Left ventricle myocardium inferior (tissue), 1 donor: ENCODE data around the gene ZDHHC16. TPM values are rescaled to one million over a fixed set of nuclear protein-coding genes. Genes with fewer than 3 reads are reported as not detected.
A peak's percentile ranks its signal among the peaks of the same experiment; 100 is the strongest.
"Not testable (repeated sequence)": the region's sequence is repeated elsewhere in the genome, so short reads cannot be mapped to it uniquely, and the experiment has no call there.

Experiments
- DNase-seq: peaks from one replicate; pipeline ENCODE4 v3.0.0-alpha.2; 2020
- H3K27ac ChIP-seq: fragments of 200-600 bp; replicated peaks from 2 replicates; pipeline ENCODE4 v1.8.0; 2021
- H3K27me3 ChIP-seq: fragments of 200-600 bp; 2 replicates; pipeline ENCODE4 v1.8.0; 2021; ENCODE audit warnings: low read depth
- H3K36me3 ChIP-seq: fragments of 200-600 bp; 2 replicates; pipeline ENCODE4 v1.8.0; 2021
- H3K4me1 ChIP-seq: fragments of 200-600 bp; 2 replicates; pipeline ENCODE4 v1.8.0; 2021
- H3K4me3 ChIP-seq: fragments of 200-600 bp; 2 replicates; pipeline ENCODE4 v1.8.0; 2021; ENCODE audit warnings: mild to moderate bottlenecking, moderate library complexity
- H3K9me3 ChIP-seq: fragments of 200-600 bp; replicated peaks from 2 replicates; pipeline ENCODE4 v1.8.0; 2021
- intact Hi-C: fragments of 100-400 bp; cut with micrococcal nuclease; formaldehyde crosslinking; loops from one replicate; pipeline ENCODE4 v1.11.0; 2022
- total RNA-seq: library from RNA; stranded (reverse); fragmentation: NEBNext Ultra II Directional; extraction: Animal tissue kit (Norgen Biotek cat#: 25700); gene quantifications from one replicate; pipeline ENCODE4 v1.2.1, GENCODE V29; 2021
- TF ChIP-seq, protein P1 (sequence below): fragments of 200-600 bp; IDR thresholded peaks from 2 replicates; pipeline ENCODE4 v1.8.0; 2021; ENCODE audit warnings: antibody characterized with exemption, mild to moderate bottlenecking, borderline replicate concordance
- donor health status: DM: no; HTN: yes; CAD: no; lungs with severe emphysema.

Gene ZDHHC16
- total RNA-seq, 1 donor from 2014 or later, result 17.8 TPM

DNA sequence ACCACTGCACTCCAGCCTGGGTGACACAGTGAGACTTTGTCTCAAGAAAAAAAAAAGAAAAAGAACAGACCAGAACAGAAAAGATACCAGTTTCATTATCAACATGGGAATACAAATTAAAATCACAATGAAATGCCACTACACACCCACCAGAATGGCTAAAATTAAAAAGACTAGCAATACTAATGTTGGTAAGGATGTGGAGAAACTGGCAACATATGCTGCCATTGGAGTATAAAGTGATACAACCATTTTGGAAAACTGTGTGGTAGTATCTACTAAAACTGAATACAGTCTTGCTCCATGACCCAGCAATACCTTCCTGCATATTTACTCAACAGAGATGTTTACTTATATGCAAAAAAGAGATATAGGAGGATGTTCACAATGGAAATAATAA lies 41.9 kb upstream of the ZDHHC16 start:
- no peaks in the 10 kb centered on the region for H3K9me3 ChIP-seq

DNA sequence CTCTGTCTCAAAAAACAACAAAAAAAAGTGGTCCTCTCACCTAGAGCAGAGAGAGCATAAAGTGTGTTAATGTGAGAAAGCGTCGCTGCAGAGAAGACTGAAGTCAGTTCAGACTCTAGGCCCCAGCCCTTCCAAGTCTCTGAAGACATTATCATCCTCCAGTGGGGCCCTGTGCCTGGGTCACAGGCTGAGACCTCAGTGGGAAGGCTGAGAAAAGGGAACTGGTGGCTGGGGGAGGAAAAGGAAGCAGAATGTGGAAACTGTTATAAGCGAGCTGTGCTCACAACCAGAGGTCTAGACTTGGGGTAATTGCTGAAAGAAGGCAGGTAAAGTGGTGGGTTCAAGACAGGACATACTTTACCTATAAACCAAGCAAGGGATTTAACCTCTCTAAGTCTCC lies 39.9 kb upstream of the ZDHHC16 start:
- no peak overlapping the region for H3K4me3 ChIP-seq
- DNase-seq, result no peak
- H3K4me1 ChIP-seq, result peaks cover 13% of the 10 kb centered on the region
- TF ChIP-seq, protein P1, sequence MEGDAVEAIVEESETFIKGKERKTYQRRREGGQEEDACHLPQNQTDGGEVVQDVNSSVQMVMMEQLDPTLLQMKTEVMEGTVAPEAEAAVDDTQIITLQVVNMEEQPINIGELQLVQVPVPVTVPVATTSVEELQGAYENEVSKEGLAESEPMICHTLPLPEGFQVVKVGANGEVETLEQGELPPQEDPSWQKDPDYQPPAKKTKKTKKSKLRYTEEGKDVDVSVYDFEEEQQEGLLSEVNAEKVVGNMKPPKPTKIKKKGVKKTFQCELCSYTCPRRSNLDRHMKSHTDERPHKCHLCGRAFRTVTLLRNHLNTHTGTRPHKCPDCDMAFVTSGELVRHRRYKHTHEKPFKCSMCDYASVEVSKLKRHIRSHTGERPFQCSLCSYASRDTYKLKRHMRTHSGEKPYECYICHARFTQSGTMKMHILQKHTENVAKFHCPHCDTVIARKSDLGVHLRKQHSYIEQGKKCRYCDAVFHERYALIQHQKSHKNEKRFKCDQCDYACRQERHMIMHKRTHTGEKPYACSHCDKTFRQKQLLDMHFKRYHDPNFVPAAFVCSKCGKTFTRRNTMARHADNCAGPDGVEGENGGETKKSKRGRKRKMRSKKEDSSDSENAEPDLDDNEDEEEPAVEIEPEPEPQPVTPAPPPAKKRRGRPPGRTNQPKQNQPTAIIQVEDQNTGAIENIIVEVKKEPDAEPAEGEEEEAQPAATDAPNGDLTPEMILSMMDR, result no peak
- no peaks in the 10 kb centered on the region for H3K9me3 ChIP-seq
- no peaks in the 10 kb centered on the region for H3K27me3 ChIP-seq
- H3K36me3 ChIP-seq, result no peaks in the 10 kb centered on the region
- no peak overlapping the region for H3K27ac ChIP-seq
- intact Hi-C loops, result no loop called here

More for the DNA sequence above, 41.9 kb upstream of the ZDHHC16 start:
- Histone ChIP-seq H3K27me3 (no peaks in the 10 kb centered on the region), H3K36me3 (no peaks in the 10 kb centered on the region), H3K27ac (no peak overlapping the region), H3K4me1 (peaks cover 28% of the 10 kb centered on the region), H3K4me3 (no peak overlapping the region)
- no peak for DNase-seq
- intact Hi-C loops, result no loop called here
- TF ChIP-seq, protein P1, result no peak

DNA sequence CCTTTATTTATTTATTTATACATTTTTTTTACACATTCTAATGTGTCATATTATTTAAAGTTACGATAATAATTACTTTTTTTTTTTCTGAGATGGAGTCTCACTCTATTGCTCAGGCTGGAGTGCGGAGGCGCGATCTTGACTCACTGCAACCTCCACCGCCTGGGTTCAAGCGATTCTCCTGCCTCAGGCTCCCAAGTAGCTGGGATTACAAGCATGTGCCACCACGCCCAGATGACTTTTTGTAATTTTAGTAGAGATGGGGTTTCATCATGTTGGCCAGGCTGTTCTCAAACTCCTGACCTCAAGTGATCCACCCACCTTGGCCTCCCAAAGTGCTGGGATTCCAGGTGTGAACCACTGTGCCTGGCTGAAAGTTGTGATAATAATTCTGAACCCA lies 39.5 kb upstream of the ZDHHC16 start:
- DNase-seq, H3K36me3 ChIP-seq, H3K27me3 ChIP-seq, H3K4me3 ChIP-seq, intact Hi-C loops, H3K9me3 ChIP-seq, H3K27ac ChIP-seq: not testable (repeated sequence)
- H3K4me1 ChIP-seq, result peaks cover 11% of the 10 kb centered on the region

DNA sequence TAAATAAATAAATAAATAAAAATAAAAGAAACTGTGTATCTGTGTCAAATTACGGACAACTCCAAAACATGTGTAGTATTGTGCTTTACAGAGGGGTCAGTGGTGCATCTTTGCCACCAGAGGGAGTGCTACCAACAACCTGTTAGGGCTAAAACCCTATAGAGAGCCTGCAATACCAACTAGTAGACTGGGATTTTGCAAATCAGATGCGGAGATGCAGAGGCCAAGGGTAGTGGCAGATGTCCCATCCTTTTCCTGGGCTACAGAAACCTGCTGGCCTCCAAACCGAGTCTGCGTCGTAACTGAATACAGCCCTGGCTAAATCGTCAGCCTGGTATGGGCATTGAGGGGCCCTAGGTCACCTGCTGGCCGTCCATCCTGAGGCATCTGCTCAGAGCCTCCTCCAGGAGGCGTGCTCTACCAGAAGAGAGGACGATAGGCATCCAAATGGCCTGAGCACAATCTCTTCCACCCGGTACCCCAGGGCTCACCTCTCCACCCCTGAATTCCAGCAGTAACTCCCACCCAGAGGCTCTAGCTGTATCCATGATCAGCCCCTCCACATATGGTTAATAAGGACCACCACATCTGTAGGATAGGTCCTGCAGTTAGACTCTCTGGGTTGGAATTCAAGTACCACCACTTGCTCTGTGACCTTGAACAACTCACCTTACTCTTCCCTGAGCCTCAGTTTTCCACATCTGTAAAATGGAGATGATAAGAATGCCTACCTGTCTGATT lies 38.6 kb upstream of the ZDHHC16 start:
- TF ChIP-seq, protein P1, result peak; percentile 92
- intact Hi-C loops, result no loop called here
- no peak for DNase-seq
- Histone ChIP-seq H3K36me3 (no peaks in the 10 kb centered on the region), H3K9me3 (no peaks in the 10 kb centered on the region), H3K27me3 (no peaks in the 10 kb centered on the region), H3K4me1 (peaks cover 9% of the 10 kb centered on the region), H3K4me3 (peak overlapping the region; percentile 34), H3K27ac (peak overlapping the region; percentile 36)

DNA sequence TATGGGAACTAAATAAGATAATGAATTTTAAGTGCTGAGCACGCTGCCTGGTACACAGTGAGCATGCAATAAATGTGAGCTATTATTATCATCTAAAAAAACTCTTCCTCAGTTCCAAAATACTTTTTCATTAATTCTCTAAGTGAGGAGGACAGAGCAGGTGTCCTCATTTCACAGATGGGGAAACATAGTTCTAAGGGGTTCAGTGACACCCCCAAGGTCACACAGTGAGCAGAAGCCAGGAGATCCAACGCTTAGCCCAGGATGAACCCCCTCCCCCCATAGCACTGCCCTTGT lies 38.1 kb upstream of the ZDHHC16 start:
- Histone ChIP-seq H3K36me3 (no peaks in the 10 kb centered on the region), H3K4me3 (no peak overlapping the region), H3K27ac (no peak overlapping the region), H3K9me3 (no peaks in the 10 kb centered on the region), H3K27me3 (no peaks in the 10 kb centered on the region), H3K4me1 (peaks cover 9% of the 10 kb centered on the region)
- intact Hi-C loops, result no loop called here
- TF ChIP-seq, protein P1, result no peak
- no peak for DNase-seq

DNA sequence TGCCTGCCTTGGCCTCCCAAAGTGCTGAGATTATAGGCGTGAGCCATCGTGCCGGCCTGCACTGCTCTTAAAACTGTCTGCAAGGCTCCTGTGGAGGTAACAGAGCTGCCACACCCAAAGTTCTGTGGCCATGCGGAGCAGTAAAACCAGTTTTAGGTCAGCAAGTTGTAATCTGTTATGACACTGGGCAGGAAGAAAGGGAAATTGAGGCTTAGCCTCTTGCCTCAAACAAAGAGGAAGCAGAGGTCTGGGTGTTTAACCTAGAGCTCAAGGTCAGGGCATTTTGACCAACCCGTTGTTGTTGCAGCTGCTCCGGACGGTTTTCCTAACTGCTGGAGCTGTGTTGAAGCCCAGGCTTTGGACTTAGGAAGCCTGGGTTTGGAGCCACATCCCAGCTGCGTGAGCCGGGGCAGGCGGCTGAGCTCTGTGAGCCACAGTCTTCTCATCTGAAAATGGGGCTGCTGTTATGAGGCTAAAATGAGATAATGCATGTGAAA lies 37.4 kb upstream of the ZDHHC16 start:
- Histone ChIP-seq H3K36me3 (no peaks in the 10 kb centered on the region), H3K4me3 (no peak overlapping the region), H3K9me3 (no peaks in the 10 kb centered on the region), H3K4me1 (peaks cover 9% of the 10 kb centered on the region), H3K27ac (no peak overlapping the region), H3K27me3 (no peaks in the 10 kb centered on the region)
- TF ChIP-seq, protein P1, result no peak
- DNase-seq, result no peak
- intact Hi-C loops, result no loop called here
